Chondrocyte (in vitro differentiated cells): ENCODE data around the gene PATL2. TPM values are rescaled to one million over a fixed set of nuclear protein-coding genes. Genes with fewer than 3 reads are reported as not detected.
A peak's percentile ranks its signal among the peaks of the same experiment; 100 is the strongest.

Source experiments
- DNase-seq: peaks from one replicate; pipeline ENCODE4 v3.0.0; 2021; ENCODE audit warnings: mixed read lengths, low spot score
- H3K27ac Mint-ChIP-seq: one replicate; pipeline ENCODE4 v1.8.0; 2021; ENCODE audit warnings: mild to moderate bottlenecking, moderate library complexity, mixed read lengths; ENCODE audit not compliant: unreplicated experiment
- H3K27me3 Mint-ChIP-seq: 2 replicates; pipeline ENCODE4 v1.8.0; 2021; ENCODE audit warnings: low read depth, mixed read lengths
- H3K36me3 Mint-ChIP-seq: 2 replicates; pipeline ENCODE4 v1.8.0; 2021; ENCODE audit warnings: low read depth, mixed read lengths
- H3K4me1 Mint-ChIP-seq: 2 replicates; pipeline ENCODE4 v1.8.0; 2021; ENCODE audit warnings: low read depth, mild to moderate bottlenecking, mixed read lengths
- H3K4me3 Mint-ChIP-seq: one replicate; pipeline ENCODE4 v1.8.0; 2021; ENCODE audit warnings: mild to moderate bottlenecking, moderate library complexity, mixed read lengths; ENCODE audit not compliant: unreplicated experiment
- H3K9me3 Mint-ChIP-seq: 2 replicates; pipeline ENCODE4 v1.8.0; 2021; ENCODE audit warnings: low read depth, mixed read lengths
- total RNA-seq: library from RNA; stranded (reverse); gene quantifications from 3 replicates; pipeline ENCODE4 v1.2.1, GENCODE V29; 2021
- TF ChIP-seq, protein P1 (sequence below): fragments of 200-600 bp; sonication (generic); IDR thresholded peaks from 2 replicates; pipeline ENCODE4 v1.5.0; 2021; ENCODE audit warnings: antibody characterized with exemption, mild to moderate bottlenecking, moderate library complexity

PATL2 gene
- total RNA-seq, 1 donor from 2014 or later = not detected

- Mint-ChIP-seq H3K9me3 (no peaks in the 10 kb centered on the region), H3K27me3 (peaks cover 25% of the 10 kb centered on the region), H3K4me3 (no peak overlapping the region), H3K27ac (no peak overlapping the region), H3K4me1 (peaks cover 2% of the 10 kb centered on the region), H3K36me3 (no peaks in the 10 kb centered on the region)
- TF ChIP-seq, protein P1, sequence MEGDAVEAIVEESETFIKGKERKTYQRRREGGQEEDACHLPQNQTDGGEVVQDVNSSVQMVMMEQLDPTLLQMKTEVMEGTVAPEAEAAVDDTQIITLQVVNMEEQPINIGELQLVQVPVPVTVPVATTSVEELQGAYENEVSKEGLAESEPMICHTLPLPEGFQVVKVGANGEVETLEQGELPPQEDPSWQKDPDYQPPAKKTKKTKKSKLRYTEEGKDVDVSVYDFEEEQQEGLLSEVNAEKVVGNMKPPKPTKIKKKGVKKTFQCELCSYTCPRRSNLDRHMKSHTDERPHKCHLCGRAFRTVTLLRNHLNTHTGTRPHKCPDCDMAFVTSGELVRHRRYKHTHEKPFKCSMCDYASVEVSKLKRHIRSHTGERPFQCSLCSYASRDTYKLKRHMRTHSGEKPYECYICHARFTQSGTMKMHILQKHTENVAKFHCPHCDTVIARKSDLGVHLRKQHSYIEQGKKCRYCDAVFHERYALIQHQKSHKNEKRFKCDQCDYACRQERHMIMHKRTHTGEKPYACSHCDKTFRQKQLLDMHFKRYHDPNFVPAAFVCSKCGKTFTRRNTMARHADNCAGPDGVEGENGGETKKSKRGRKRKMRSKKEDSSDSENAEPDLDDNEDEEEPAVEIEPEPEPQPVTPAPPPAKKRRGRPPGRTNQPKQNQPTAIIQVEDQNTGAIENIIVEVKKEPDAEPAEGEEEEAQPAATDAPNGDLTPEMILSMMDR = no peak
- DNase-seq = no peak
Measured at GRCh38 chr15:44668921-44669320, 42.2 kb downstream of the PATL2 start.

DNA sequence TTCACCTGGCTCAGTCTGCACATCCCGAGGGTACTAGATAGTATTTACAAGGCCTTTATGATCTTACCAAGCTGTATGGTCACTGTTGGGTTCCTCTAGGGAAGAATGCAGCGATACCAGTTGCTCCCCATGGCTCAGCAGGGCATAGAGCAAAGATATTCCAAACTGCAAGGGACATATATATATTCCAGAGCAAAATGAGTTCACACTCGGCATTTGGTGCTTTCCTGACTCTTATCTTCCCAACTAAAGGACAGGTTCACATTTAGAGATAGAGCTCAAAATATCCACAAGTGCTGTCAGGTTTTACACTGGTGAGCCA lies 44.1 kb downstream of the PATL2 start:
- no peaks in the 10 kb centered on the region for H3K9me3 Mint-ChIP-seq
- no peak overlapping the region for H3K4me3 Mint-ChIP-seq
- peaks cover 14% of the 10 kb centered on the region for H3K27me3 Mint-ChIP-seq
- TF ChIP-seq, protein P1 = no peak
- no peaks in the 10 kb centered on the region for H3K36me3 Mint-ChIP-seq
- peaks cover 11% of the 10 kb centered on the region for H3K4me1 Mint-ChIP-seq
- H3K27ac Mint-ChIP-seq = no peak overlapping the region
- DNase-seq = no peak

DNA sequence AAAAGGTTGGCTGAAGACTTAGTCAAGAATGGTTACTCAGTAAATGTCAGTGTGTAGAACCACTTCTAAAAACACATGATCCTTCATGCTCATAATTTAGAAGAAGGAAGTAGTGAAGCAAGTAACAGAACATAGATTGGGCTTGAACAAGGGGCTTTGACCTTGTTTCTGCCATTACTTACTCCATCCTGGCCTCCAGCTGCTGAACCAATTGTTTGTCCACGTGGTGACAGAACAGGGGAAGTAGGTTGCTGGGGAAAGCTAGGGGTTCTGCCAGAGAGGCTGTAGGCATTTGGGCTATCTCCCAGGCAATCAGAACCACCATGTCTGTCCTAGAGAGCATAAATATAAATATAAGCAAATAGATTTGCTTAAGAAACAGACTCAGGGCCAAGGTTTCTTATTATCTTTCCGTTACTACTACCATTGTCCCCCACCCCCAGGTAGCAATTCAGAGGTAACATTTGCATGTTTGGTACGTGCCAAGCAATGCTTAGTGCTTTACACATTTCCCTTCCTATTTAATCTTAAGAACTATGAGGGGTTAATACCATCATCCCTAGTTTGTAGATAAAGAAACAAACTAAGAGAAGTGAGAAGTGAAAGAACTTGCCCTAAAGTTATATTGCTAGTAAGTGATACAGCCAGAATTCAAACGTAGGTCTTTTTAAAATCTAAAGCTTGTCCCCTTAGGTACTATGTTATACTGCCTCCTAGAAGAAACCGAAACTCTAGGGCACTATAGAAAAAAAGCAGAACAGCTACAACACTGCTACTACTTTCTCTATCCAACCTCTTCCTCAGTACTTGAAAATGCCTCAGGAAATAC lies 44.7 kb downstream of the PATL2 start:
- no peaks in the 10 kb centered on the region for H3K36me3 Mint-ChIP-seq
- no peaks in the 10 kb centered on the region for H3K9me3 Mint-ChIP-seq
- peaks cover 16% of the 10 kb centered on the region for H3K4me1 Mint-ChIP-seq
- no peak for DNase-seq
- peaks cover 13% of the 10 kb centered on the region for H3K27me3 Mint-ChIP-seq
- TF ChIP-seq, protein P1 = no peak
- no peak overlapping the region for H3K27ac Mint-ChIP-seq
- no peak overlapping the region for H3K4me3 Mint-ChIP-seq

DNA sequence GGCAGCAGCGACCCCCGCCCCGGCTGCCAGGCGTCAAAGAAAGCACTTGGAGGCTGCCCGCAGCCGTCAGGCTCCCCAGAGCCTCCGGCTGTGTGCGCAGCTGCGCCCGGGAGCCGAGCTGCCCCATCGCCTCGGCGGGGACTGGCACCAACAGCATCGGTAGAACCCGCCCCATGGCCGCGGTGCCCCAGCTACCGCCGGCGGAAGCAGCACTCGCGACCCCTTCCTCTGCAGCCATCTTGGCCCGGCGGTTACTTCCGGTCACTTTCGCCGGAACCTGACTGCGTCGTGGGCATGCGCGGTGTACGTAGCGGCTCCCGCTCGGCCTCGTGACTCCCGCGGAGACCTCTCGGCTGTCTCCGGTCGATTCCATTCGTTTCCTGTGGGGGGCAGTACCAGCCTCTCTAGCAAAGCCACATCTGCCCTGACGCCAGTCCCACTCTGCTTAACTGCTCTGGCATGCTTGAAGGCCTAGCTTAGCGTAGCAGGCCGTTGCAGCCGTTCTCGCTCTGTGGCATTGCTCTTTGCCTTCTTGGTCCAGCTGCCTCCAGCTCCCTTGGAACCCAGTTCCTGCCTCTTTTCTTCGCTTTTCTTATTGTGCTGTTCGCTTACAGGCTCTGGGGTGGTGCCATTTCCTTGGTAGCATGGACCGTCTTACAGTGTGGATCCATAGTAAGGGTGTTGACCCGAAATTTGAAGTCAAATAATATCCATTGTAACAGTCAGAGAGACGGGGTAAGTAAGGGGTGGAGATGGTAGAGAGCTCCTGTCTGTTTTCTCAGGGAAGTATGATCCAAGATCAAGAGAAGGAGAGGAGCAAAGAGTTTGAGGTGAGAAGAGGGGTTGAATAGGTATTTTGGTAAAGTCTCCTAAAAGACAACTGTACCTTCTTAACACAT lies 47.5 kb downstream of the PATL2 start, which contains the start of gene SPG11:
Gene SPG11, minus strand, starts transcription at position 253 of the 899 bp plus-strand sequence. Its CDS starts 15 bp downstream, at position 238.
- H3K27me3 Mint-ChIP-seq = peaks cover 7% of the 10 kb centered on the region
- peaks cover 4% of the 10 kb centered on the region for H3K36me3 Mint-ChIP-seq
- peaks cover 19% of the 10 kb centered on the region for H3K4me1 Mint-ChIP-seq
- H3K9me3 Mint-ChIP-seq = no peaks in the 10 kb centered on the region
- H3K4me3 Mint-ChIP-seq = peak within 1 kb of the TSS; percentile 96
- DNase-seq = peak; percentile 98
- H3K27ac Mint-ChIP-seq = peak within 1 kb of the TSS; percentile 90
- TF ChIP-seq, protein P1 = peak; percentile 95
